ENCODE measurements around the gene MAPK8. TPM values are rescaled to one million over a fixed set of nuclear protein-coding genes. Genes with fewer than 3 reads are reported as not detected.

The MAPK8 gene
- total RNA-seq, 1 donor from 2014 or later, result 53.7 TPM

GRCh38 chr10:48467669-48468068 is 161.2 kb downstream of the MAPK8 start:
- peaks cover 13% of the 10 kb centered on the region for H3K4me1 Mint-ChIP-seq (ENCODE audit: unreplicated experiment)
- no peak for DNase-seq (ENCODE audit: low spot score)
- H3K9me3 Mint-ChIP-seq (ENCODE audit: unreplicated experiment), result no peaks in the 10 kb centered on the region
- H3K4me3 Mint-ChIP-seq (ENCODE audit: unreplicated experiment), result no peak overlapping the region
- H3K27ac Mint-ChIP-seq (ENCODE audit: unreplicated experiment), result no peak overlapping the region
- H3K36me3 Mint-ChIP-seq (ENCODE audit: low read depth, unreplicated experiment), result no peaks in the 10 kb centered on the region
- H3K27me3 Mint-ChIP-seq (ENCODE audit: unreplicated experiment), result peaks cover 14% of the 10 kb centered on the region
- no peak for TF ChIP-seq CTCF (IDR thresholded peaks at IDR 0.05; ENCODE audit: unreplicated experiment)

GRCh38 chr10:48468130-48468790 is 161.8 kb downstream of the MAPK8 start:
- H3K4me1 Mint-ChIP-seq (ENCODE audit: unreplicated experiment), result peaks cover 13% of the 10 kb centered on the region
- H3K4me3 Mint-ChIP-seq (ENCODE audit: unreplicated experiment), result no peak overlapping the region
- H3K36me3 Mint-ChIP-seq (ENCODE audit: low read depth, unreplicated experiment), result no peaks in the 10 kb centered on the region
- H3K27ac Mint-ChIP-seq (ENCODE audit: unreplicated experiment), result no peak overlapping the region
- no peaks in the 10 kb centered on the region for H3K9me3 Mint-ChIP-seq (ENCODE audit: unreplicated experiment)
- peaks cover 14% of the 10 kb centered on the region for H3K27me3 Mint-ChIP-seq (ENCODE audit: unreplicated experiment)
- TF ChIP-seq CTCF (IDR thresholded peaks at IDR 0.05; ENCODE audit: unreplicated experiment), result no peak
- no peak for DNase-seq (ENCODE audit: low spot score)

- Mint-ChIP-seq H3K4me3 (ENCODE audit: unreplicated experiment) (no peak overlapping the region), H3K27me3 (ENCODE audit: unreplicated experiment) (peaks cover 13% of the 10 kb centered on the region), H3K9me3 (ENCODE audit: unreplicated experiment) (no peaks in the 10 kb centered on the region), H3K27ac (ENCODE audit: unreplicated experiment) (no peak overlapping the region), H3K36me3 (ENCODE audit: low read depth, unreplicated experiment) (no peaks in the 10 kb centered on the region), H3K4me1 (ENCODE audit: unreplicated experiment) (peaks cover 13% of the 10 kb centered on the region)
- no peak for TF ChIP-seq CTCF (IDR thresholded peaks at IDR 0.05; ENCODE audit: unreplicated experiment)
- no peak for DNase-seq (ENCODE audit: low spot score)
Observed at GRCh38 chr10:48468866-48469511, 162.5 kb downstream of the MAPK8 start.

GRCh38 chr10:48469516-48470020 is 163.1 kb downstream of the MAPK8 start:
- Mint-ChIP-seq H3K4me1 (ENCODE audit: unreplicated experiment) (peaks cover 13% of the 10 kb centered on the region), H3K9me3 (ENCODE audit: unreplicated experiment) (no peaks in the 10 kb centered on the region), H3K27me3 (ENCODE audit: unreplicated experiment) (peaks cover 11% of the 10 kb centered on the region), H3K27ac (ENCODE audit: unreplicated experiment) (no peak overlapping the region), H3K4me3 (ENCODE audit: unreplicated experiment) (no peak overlapping the region), H3K36me3 (ENCODE audit: low read depth, unreplicated experiment) (no peaks in the 10 kb centered on the region)
- DNase-seq (ENCODE audit: low spot score), result no peak
- no peak for TF ChIP-seq CTCF (IDR thresholded peaks at IDR 0.05; ENCODE audit: unreplicated experiment)

Data from endothelial cell (in vitro differentiated cells).